ENCODE results near the gene FAM168A.

FAM168A gene

DNA sequence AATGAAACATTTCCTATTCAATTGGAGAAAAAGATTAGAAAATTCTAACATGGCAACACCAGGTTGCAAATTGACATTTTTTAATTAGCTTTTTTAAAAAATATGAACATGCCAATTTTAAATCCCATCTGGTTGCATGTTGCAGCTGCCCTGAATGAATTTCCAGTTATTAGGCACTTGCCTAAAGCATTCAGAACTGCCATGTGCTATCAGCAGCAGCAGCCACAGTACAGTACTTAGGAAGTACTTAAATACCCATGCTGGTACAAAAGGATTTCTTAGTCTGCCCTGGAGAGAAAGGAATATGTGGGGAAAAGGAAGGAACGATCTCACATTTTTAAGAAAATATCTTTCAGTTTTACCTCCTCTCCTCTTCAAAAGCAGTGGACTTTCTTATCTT, 46.2 kb downstream of the FAM168A start:
- DNase-seq (ENCODE audit: low read depth in 1 of 2, low spot score in 1 of 2) = no peak
- no peak for TF ChIP-seq POLR2AphosphoS5 (IDR thresholded peaks at IDR 0.05; ENCODE audit: low read depth)
- TF ChIP-seq, protein P1, sequence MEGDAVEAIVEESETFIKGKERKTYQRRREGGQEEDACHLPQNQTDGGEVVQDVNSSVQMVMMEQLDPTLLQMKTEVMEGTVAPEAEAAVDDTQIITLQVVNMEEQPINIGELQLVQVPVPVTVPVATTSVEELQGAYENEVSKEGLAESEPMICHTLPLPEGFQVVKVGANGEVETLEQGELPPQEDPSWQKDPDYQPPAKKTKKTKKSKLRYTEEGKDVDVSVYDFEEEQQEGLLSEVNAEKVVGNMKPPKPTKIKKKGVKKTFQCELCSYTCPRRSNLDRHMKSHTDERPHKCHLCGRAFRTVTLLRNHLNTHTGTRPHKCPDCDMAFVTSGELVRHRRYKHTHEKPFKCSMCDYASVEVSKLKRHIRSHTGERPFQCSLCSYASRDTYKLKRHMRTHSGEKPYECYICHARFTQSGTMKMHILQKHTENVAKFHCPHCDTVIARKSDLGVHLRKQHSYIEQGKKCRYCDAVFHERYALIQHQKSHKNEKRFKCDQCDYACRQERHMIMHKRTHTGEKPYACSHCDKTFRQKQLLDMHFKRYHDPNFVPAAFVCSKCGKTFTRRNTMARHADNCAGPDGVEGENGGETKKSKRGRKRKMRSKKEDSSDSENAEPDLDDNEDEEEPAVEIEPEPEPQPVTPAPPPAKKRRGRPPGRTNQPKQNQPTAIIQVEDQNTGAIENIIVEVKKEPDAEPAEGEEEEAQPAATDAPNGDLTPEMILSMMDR (IDR thresholded peaks at IDR 0.05; ENCODE audit: insufficient read depth, low read length) = no peak
- no peak for TF ChIP-seq SPI1 (IDR thresholded peaks at IDR 0.05; ENCODE audit: borderline replicate concordance, low read depth)
- TF ChIP-seq, protein P2, sequence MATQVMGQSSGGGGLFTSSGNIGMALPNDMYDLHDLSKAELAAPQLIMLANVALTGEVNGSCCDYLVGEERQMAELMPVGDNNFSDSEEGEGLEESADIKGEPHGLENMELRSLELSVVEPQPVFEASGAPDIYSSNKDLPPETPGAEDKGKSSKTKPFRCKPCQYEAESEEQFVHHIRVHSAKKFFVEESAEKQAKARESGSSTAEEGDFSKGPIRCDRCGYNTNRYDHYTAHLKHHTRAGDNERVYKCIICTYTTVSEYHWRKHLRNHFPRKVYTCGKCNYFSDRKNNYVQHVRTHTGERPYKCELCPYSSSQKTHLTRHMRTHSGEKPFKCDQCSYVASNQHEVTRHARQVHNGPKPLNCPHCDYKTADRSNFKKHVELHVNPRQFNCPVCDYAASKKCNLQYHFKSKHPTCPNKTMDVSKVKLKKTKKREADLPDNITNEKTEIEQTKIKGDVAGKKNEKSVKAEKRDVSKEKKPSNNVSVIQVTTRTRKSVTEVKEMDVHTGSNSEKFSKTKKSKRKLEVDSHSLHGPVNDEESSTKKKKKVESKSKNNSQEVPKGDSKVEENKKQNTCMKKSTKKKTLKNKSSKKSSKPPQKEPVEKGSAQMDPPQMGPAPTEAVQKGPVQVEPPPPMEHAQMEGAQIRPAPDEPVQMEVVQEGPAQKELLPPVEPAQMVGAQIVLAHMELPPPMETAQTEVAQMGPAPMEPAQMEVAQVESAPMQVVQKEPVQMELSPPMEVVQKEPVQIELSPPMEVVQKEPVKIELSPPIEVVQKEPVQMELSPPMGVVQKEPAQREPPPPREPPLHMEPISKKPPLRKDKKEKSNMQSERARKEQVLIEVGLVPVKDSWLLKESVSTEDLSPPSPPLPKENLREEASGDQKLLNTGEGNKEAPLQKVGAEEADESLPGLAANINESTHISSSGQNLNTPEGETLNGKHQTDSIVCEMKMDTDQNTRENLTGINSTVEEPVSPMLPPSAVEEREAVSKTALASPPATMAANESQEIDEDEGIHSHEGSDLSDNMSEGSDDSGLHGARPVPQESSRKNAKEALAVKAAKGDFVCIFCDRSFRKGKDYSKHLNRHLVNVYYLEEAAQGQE (IDR thresholded peaks at IDR 0.05; ENCODE audit: insufficient replicate concordance, low read depth) = no peak
- no peak for TF ChIP-seq GABPA (IDR thresholded peaks at IDR 0.05; ENCODE audit: low read depth)
- no peak overlapping the region for H3K27ac ChIP-seq (replicated peaks)

DNA sequence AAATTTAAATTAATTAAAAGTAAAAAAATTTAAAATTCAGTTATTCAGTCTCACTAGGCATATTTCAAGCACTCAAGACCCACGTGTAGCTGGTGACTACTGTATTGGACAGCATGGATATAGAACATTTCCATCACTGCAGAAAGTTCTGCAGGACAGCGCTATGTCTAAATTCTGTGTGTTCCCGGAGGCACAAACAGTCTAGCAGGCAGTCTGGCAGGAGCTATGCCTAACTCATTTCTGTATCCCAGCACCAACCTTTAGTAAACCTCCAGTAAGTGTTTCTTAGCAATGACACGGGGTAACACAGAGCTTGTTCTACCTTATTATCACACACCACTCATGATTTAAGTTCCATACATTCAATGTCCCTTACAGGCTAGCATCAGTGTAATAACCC, 48.5 kb downstream of the FAM168A start:
- Histone ChIP-seq H3K4me3 (replicated peaks; ENCODE audit: insufficient read depth, low read length) (no peak overlapping the region), H3K27ac (replicated peaks) (no peak overlapping the region), H3K27me3 (ENCODE audit: insufficient read depth, poor library complexity, severe bottlenecking) (no peaks in the 10 kb centered on the region)
- DNase-seq (ENCODE audit: low read depth in 1 of 2, low spot score in 1 of 2) = no peak
- TF ChIP-seq POLR2AphosphoS5 (IDR thresholded peaks at IDR 0.05; ENCODE audit: low read depth) (no peak), GABPA (IDR thresholded peaks at IDR 0.05; ENCODE audit: low read depth) (no peak), SPI1 (IDR thresholded peaks at IDR 0.05; ENCODE audit: borderline replicate concordance, low read depth) (no peak)

More for the DNA sequence above, 46.2 kb downstream of the FAM168A start:
- H3K27me3 ChIP-seq (ENCODE audit: insufficient read depth, poor library complexity, severe bottlenecking) = no peaks in the 10 kb centered on the region
- H3K4me3 ChIP-seq (replicated peaks; ENCODE audit: insufficient read depth, low read length) = no peak overlapping the region

DNA sequence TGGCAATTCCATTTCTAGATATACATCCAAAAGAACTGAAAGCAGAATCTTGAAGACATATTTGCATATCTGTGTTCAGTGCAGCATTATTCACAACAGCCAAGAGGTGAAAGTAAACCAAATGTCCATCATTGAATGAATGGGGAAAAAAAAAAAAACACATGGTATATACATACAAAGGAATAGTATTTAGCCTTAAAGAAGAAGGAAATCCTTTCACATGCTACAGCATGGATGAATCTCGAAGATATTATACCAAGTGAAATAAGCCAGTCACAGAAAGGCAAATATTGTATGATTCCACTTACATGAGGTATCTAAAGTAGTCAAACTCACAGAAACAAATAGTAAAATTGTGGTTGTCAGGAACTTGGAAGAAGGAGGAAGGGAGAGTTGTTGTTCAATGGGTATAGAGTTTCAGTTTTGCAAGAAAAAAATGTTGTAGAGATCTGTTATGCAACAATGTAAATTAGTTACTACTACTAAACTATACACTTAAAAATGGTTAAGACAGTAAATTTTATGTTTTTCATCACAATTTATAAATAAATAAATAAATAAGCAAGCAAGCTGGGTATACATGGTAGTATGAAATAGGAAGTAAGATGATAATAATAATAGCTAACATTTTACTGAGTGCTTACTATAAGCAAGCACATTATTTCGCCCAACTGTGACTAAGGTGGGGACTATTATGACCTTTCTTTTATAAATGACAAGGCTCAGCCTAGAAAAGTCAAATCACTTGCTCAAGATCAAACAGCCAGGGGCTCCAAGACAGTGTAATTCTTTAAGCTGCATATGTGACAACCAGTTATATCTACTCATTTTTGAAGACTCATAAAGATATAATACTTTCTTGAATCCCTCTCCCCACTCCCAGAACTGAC, 50.0 kb downstream of the FAM168A start:
- Histone ChIP-seq H3K27ac (replicated peaks) (no peak overlapping the region), H3K27me3 (ENCODE audit: insufficient read depth, poor library complexity, severe bottlenecking) (no peaks in the 10 kb centered on the region), H3K4me3 (replicated peaks; ENCODE audit: insufficient read depth, low read length) (no peak overlapping the region)
- peak in 1 of 2 experiments; percentile 26 for DNase-seq (ENCODE audit: low read depth in 1 of 2, low spot score in 1 of 2)
- TF ChIP-seq, protein P1 (IDR thresholded peaks at IDR 0.05; ENCODE audit: insufficient read depth, low read length) = no peak
- no peak for TF ChIP-seq GABPA (IDR thresholded peaks at IDR 0.05; ENCODE audit: low read depth)
- TF ChIP-seq POLR2AphosphoS5 (IDR thresholded peaks at IDR 0.05; ENCODE audit: low read depth) = no peak
- TF ChIP-seq, protein P2 (IDR thresholded peaks at IDR 0.05; ENCODE audit: insufficient replicate concordance, low read depth) = no peak
- no peak for TF ChIP-seq SPI1 (IDR thresholded peaks at IDR 0.05; ENCODE audit: borderline replicate concordance, low read depth)

DNA sequence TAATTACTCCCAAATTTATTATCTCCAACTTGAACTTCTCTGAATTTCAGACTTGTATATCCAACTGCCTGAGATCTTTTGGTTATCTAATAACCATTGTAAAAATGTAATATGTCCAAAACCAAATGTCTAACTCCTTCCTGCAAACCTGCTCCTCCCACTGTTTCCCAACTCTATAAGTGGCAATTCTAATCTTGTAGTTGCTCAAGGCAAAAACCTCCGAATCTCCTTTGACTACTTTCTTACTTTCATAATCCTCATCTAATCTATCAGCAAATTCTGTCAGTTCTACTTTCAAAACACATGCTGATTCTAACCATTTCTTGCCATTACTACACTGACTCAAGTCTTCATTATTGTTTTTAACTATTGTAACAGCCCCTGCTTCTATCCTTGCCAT, 55.7 kb downstream of the FAM168A start:
- Histone ChIP-seq H3K27ac (replicated peaks) (peak overlapping the region; percentile 37), H3K27me3 (ENCODE audit: insufficient read depth, poor library complexity, severe bottlenecking) (no peaks in the 10 kb centered on the region), H3K4me3 (replicated peaks; ENCODE audit: insufficient read depth, low read length) (no peak overlapping the region)
- TF ChIP-seq GABPA (IDR thresholded peaks at IDR 0.05; ENCODE audit: low read depth) (no peak), POLR2AphosphoS5 (IDR thresholded peaks at IDR 0.05; ENCODE audit: low read depth) (no peak), SPI1 (IDR thresholded peaks at IDR 0.05; ENCODE audit: borderline replicate concordance, low read depth) (no peak)
- TF ChIP-seq, protein P2 (IDR thresholded peaks at IDR 0.05; ENCODE audit: insufficient replicate concordance, low read depth) = no peak
- TF ChIP-seq, protein P1 (IDR thresholded peaks at IDR 0.05; ENCODE audit: insufficient read depth, low read length) = no peak
- peak in 1 of 2 experiments; percentile 44 for DNase-seq (ENCODE audit: low read depth in 1 of 2, low spot score in 1 of 2)

All from HL-60 (cell line).